RWPE1 (cell line): ENCODE results near the gene ACSL6.

Source experiments
- CTCF ChIA-PET: fragments of 350-600 bp; sonication (Branson Sonifier 250); formaldehyde crosslinking; extraction: SDS; loops from one replicate; lab custom pipeline; 2021; lab: Yijun Ruan, JAX
- POLR2A ChIA-PET: fragments of 400-600 bp; formaldehyde crosslinking; extraction: SDS; loops from one replicate; lab custom pipeline; 2020; ENCODE audit warnings: antibody characterized with exemption; ENCODE audit not compliant: low non-redundant PET; lab: Yijun Ruan, JAX
- DNase-seq: peaks from one replicate; pipeline ENCODE4 v3.0.0; 2012; ENCODE audit warnings: low spot score
- H3K27ac ChIP-seq: fragments of 450-650 bp; 2 replicates; pipeline ENCODE4 v1.5.1; 2017
- TF ChIP-seq, protein P1 (sequence below): fragments of 450-650 bp; conservative IDR thresholded peaks from 2 replicates; pipeline ENCODE4 v1.5.1; 2017; ENCODE audit warnings: low read depth, mild to moderate bottlenecking

Gene ACSL6

DNA sequence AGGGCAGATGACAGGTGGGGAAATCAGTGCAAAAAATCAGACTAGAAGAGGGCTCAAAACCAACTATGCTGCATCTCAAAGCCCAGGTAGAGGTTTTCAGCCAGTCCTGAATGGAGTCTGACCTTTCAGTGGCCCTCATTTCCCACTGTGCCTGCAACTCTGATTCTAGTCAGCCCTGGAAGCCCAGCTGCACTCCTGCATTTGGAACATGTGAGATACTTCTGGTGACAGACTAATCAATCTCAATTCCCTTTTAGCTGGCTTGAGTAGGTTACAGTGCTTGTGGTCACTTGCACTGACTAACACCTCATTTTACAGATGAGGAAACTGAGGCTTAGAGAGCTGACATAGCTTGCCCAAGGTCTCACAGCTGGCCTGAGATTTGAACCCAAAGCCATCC, 7.9 kb upstream of the ACSL6 start:
- TF ChIP-seq, protein P1, sequence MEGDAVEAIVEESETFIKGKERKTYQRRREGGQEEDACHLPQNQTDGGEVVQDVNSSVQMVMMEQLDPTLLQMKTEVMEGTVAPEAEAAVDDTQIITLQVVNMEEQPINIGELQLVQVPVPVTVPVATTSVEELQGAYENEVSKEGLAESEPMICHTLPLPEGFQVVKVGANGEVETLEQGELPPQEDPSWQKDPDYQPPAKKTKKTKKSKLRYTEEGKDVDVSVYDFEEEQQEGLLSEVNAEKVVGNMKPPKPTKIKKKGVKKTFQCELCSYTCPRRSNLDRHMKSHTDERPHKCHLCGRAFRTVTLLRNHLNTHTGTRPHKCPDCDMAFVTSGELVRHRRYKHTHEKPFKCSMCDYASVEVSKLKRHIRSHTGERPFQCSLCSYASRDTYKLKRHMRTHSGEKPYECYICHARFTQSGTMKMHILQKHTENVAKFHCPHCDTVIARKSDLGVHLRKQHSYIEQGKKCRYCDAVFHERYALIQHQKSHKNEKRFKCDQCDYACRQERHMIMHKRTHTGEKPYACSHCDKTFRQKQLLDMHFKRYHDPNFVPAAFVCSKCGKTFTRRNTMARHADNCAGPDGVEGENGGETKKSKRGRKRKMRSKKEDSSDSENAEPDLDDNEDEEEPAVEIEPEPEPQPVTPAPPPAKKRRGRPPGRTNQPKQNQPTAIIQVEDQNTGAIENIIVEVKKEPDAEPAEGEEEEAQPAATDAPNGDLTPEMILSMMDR = no peak
- CTCF ChIA-PET = interaction anchor here (0.5 to 0.6 kb wide), 2 partner anchors 13 to 51 kb away, joined by 3 read pairs; no protein-coding TSS in a partner anchor
- no peak overlapping the region for H3K27ac ChIP-seq

DNA sequence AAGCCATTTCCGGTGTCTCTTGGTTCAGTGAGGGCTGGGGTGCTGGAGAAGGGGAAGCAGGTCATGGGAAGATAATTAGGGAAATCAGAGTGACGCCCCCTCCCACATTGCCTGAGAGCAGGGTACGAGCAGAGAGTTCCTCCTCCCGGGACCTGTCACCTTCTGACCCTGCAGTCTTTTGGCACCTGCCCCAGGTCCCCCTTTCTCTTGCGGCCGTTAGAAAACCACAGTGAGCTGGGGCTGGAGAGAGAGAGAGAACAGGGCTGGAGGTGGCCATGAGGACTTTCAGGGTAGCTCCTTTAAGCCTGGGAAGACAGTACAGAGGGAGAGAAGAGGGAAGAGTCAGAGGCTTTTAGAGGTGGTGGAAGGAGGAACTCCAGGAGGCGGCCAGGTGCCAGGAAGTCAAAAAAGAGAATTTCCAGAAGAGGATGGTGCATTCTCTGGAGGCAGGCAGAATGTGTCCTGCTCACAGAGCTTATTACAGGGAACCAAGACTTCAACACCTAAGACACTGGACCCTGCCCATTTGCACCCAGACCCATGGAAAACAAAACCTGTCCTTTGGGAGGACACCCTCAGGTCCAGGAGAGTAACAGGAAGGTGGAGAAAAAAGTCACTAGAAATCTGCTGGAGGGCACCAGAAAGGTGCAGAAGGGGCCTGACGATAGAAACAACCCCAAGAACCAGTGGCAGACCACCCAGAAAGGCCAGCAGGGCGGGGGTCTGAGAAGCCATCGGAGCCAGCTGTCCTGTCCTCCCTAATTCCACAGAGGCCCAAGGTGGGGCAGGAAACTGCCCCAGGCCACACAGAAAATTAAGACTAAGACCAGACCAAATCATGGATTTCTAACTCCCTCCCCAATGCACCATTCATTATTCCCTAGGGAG, 6.5 kb upstream of the ACSL6 start:
- H3K27ac ChIP-seq = no peak overlapping the region
- TF ChIP-seq, protein P1 = no peak
- CTCF ChIA-PET = no interaction called here
- no peak for DNase-seq
- POLR2A ChIA-PET = interaction anchor here (0.7 kb wide), 1 partner anchor 201 kb away, joined by 11 read pairs; no protein-coding TSS in a partner anchor

More for the DNA sequence above, 7.9 kb upstream of the ACSL6 start:
- POLR2A ChIA-PET = no interaction called here
- no peak for DNase-seq

DNA sequence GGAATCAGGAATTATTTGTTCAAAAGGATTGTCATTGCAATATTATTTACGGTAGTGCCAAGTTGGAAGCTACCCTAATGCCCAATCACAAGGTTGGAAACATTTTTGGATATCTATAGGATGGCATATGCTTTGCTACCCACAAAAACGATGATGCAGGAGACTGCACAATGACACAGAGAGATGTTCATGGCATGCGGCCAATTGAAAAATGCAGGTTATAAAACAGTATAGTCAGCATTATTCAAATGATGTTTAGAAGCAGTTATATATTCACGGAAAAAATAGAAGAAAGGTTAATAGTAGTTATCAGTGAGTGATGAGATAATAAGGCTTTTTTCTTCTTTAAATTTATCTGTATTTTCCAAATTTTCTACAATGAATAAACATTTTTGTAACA, 5.9 kb upstream of the ACSL6 start:
- POLR2A ChIA-PET = interaction anchor here (0.7 kb wide), 1 partner anchor 202 kb away, joined by 11 read pairs; no protein-coding TSS in a partner anchor

DNA sequence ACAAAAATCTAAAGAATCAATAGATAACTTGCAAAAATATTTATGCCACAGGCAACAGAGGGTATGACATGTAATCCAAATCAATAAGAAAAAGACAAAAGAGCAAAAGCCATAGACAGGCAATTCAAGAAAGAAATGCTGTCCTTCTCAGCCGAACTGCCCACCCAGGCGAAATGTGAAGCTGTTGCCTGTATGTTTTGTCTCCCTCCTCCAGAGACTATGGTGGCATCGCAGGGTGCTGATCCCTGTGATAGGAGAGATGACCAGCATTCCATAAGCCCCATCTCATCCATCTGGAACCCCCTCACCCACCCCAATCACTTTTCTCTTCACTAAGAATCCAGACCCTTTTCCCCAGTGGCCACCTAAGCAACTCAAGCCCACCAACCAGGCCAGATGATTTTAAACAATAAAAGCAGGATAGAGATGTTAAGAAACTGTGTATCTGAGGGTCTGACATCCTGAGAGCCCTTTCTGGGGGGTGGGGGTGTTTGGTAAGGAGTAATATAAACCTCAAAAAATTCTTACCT, 5.3 kb upstream of the ACSL6 start:
- ChIA-PET CTCF (interaction anchor here (0.7 kb wide), 1 partner anchor 174 kb away, joined by 3 read pairs; no protein-coding TSS in a partner anchor), POLR2A (interaction anchor here (0.7 kb wide), 1 partner anchor 203 kb away, joined by 11 read pairs; no protein-coding TSS in a partner anchor)
- no peak for DNase-seq
- no peak overlapping the region for H3K27ac ChIP-seq
- TF ChIP-seq, protein P1 = no peak

More for the DNA sequence above, 5.9 kb upstream of the ACSL6 start:
- CTCF ChIA-PET = no interaction called here
- no peak overlapping the region for H3K27ac ChIP-seq
- DNase-seq = no peak
- TF ChIP-seq, protein P1 = no peak

DNA sequence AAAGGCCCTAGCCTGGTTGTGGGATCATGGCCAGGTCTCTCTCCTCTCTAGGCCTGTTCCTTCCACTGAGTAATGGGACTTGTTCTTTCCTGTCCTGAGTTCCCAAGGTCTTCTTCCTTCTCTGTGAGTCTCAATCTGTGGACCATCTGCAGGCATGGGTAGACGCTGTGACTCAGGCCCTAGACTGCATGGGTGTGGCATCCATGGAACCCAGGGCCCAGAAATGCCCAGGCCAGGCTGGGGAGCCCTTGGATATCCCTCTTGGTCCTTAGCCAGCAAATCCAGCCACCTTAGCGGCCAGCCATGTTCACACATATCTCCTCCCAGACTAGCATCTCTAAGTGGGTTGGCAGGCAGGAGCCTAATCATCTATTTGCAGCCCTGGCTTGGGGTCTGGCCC, 2.3 kb upstream of the ACSL6 start:
- ChIA-PET CTCF (no interaction called here), POLR2A (interaction anchor here (0.6 kb wide), 1 partner anchor 378 kb away, joined by 3 read pairs; no protein-coding TSS in a partner anchor)
- TF ChIP-seq, protein P1 = no peak
- H3K27ac ChIP-seq = peak overlapping the region; percentile 40; the same call in 1 of the 2 replicates
- DNase-seq = no peak

DNA sequence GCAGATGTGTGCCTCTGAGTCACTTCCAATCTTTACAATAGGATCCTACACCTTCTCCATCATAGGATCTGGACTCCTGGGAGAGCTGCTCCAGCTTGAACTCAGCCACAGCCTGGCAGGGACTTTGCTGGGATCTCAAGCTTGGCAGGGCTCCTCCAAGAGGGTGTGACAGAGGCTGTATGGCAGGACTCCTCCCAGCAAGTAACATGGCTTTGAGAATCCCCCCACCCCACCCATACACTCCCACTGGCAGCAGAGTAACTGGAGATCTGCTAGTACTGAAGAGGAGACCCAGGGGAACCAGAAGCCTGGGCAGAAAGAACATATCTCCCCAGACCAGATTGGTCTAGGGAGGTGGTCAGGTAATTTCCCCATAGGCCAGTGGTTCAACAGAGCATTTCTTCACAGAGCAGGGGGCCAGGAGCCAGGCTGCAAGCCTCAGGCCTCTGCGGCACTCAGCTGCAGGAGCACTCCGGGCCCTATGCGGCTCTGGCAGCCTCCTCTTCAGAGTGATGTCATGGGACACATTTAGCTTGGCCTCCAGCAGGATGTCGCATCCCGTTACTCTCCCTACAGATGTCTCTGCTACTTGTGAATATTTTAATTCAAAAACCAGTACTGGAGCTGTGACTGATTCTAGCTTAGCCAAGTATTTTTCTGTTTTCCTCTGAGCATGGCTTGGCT, 1.7 kb upstream of the ACSL6 start:
- no peak for DNase-seq
- ChIA-PET CTCF (interaction anchor here (0.8 kb wide), 1 partner anchor 424 kb away, joined by 3 read pairs; no protein-coding TSS in a partner anchor), POLR2A (interaction anchor here (0.6 kb wide), 1 partner anchor 377 kb away, joined by 3 read pairs; no protein-coding TSS in a partner anchor)
- TF ChIP-seq, protein P1 = no peak
- peak overlapping the region; percentile 40; the same call in 1 of the 2 replicates for H3K27ac ChIP-seq
